GM21737 (cell line): ENCODE measurements around the gene OR2L8.

Experiments used
- ATAC-seq: cut with Tn5 transposase; IDR thresholded peaks from one replicate; pipeline ENCODE4 v1.9.1; 2021; ENCODE audit warnings: mild to moderate bottlenecking, moderate library complexity; ENCODE audit not compliant: unreplicated experiment

OR2L8 gene, protein sequence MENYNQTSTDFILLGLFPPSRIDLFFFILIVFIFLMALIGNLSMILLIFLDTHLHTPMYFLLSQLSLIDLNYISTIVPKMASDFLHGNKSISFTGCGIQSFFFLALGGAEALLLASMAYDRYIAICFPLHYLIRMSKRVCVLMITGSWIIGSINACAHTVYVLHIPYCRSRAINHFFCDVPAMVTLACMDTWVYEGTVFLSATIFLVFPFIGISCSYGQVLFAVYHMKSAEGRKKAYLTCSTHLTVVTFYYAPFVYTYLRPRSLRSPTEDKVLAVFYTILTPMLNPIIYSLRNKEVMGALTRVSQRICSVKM

DNA sequence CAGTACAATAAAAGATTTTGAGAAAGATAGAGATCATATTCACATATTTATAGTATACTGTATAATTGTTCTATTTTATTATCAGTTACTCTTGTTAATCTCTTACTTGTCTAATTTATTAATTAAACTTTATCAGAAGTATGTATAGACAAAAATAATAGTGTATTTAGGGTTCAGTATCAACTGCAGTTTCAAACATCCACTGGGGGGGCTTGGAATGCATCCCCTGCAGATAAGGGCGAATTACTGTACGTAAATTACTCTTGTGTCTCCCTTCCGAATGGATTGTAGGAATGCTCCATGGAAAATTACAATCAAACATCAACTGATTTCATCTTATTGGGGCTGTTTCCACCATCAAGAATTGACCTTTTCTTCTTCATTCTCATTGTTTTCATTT lies at the start of gene OR2L8:
TSS of gene OR2L8 (plus strand) at position 301 of the 400 bp plus-strand sequence. CDS start at position 301, 0 bp downstream.
- ATAC-seq: no peak

DNA sequence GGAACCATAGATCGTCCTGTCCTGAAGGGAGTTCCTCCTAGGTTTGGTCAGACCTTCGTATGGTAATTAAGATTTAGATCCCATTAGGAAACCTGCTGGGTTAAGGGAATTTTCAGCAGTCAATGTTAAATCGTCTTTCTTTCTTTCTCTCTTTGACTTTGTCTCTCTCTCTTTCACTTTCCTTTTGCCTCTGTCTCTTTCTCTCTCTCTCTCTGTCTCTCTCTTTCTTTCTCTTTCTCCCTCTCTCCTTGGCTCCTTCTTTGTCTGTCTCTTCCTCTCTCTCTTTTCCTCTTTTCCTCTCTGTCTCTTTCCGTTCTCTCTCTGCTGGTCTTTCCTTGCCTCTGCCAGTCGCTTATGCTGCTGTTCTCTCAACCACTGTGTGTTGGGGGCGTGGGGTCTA lies 44.5 kb upstream of the OR2L8 start:
- no peak for ATAC-seq

DNA sequence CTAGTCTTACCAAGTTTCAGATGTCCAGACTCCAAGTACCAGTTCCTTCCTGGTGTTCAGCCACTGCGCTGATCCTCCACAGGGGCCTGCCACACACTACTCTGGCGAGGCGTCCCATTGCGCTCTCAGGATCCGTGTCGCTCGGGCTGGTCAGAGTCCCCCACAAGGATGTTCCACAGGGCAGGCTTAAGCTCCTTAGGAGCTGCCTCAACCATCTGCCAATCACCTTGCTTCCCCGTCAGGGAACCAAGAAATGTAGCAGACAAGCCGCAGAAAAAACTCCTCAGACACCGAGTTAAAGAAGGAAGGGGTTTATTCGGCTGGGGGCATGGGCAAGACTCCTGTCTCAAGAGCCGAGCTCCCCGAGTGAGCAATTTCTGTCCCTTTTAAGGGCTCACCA lies 43.5 kb upstream of the OR2L8 start:
- no peak for ATAC-seq

DNA sequence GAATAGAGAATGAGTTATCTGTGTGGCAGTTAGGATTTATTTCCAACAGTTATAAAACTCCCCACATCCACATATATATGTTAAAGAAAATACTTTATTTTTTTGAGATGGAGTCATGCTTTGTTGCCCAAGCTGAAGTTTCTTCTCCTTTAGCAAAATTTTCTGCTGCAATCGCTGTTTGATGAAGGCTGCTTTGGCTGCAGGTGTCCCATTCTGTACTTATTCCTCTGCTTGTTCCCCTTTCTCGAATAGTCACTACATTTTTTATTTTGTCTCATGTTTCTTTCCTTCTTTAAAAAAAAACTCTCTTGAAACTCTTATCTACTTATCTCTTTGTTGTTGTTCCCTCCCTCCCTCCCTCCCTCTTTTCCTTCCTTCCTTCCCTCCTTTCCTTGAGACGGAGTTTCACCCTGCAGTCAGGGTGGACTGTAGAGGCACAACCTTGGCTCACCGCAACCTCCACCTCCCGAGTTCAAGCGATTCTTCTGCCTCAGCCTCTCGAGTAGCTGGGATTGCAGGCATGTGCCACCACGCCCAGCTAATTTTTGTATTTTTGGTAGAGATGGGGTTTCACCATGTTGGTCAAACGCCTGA lies 42.7 kb upstream of the OR2L8 start:
- ATAC-seq: no peak

DNA sequence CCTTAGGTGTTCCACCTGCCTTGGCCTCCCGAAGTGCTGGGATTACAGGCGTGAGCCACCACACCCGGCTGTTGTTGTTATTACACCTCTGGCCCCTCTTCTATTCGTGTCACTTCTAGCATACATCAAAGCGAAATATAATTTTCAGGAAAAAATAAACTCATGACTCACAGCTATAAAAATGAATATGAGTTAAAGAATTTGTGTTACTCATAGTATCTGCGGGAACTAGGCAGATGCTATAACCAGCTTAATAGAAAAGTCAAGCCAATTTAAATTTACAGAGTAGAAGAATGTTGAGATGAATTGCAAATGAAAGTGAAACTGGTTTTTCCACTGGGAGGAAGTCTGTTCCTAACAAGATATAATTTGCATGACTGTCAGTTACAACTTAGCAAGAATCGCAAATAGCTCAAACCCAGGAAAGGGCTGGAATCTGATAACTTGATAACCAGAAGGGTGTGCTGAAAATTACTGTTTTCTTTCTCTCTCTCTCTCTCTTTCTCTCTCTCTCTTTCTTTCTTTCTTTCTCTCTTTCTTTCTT lies 42.1 kb upstream of the OR2L8 start:
- no peak for ATAC-seq

DNA sequence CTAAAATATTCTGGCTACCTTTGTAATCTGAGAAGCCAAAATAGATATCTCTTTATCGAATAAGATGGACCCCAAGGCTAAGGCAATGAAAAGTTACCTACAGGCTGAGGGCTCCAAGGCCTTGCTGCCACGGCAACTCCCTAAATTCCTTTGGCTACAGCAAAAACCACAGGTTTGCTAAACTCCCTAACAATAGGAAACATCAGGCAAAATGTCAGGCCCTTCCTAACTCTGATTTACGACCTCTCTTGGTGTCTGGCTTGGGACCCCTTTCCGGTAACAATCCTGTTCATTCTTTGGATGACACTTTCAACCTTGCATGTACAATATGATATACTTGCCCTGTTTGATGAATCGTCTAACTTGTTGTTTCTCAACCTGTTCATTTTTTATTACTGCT lies 39.9 kb upstream of the OR2L8 start:
- no peak for ATAC-seq

DNA sequence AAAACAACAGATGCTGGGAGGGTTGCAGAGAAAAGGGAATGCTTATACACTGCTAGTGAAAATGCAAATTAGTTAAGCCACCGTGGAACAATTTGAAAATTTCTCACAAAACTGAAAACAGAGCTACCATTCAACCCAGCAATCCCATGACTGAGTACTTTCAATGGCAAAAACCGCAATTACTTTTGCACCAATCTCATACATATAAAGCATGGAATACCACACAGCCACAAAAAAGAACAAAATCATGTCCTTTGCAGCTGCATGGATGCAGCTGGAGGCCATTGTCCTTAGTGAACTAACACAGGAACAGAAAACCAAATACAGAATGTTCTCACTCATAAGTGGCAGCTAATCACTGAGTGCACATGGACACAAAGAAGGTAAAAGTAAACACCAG lies 34.9 kb upstream of the OR2L8 start:
- no peak for ATAC-seq

DNA sequence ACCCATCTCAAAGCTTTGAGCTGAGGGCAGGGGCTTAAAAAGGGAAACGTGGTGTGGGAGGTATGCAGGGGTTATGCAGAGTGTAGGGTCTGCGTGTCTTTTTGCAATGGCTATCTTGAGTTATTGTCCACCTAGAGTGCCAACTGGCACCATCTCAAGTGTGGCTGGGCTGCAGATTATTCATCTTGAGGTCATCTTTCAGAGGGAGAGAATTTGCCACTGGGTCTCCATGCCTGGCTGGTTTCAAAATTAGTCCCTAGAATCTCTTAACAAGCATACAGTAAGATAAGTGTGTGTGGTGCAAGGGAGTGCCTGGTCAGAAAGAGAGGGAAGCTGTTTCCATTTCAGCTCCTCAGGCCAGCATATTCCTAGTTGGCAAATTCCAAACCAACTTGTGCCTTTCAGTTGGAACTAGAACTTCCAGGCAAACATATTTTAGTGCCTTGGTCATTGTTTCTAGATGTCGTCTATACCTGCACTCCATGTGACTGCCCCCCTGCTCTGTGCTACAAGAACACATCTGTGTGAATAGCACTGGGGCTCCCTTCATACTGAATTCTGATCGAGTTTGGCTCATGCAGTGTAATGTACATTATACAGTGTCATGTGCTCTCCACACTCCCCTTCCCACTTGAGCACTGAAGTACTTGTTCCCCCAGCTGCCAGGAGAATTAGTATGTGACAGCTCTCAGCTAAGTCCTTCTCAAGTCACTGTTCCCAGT lies 33.6 kb upstream of the OR2L8 start:
- ATAC-seq: no peak

DNA sequence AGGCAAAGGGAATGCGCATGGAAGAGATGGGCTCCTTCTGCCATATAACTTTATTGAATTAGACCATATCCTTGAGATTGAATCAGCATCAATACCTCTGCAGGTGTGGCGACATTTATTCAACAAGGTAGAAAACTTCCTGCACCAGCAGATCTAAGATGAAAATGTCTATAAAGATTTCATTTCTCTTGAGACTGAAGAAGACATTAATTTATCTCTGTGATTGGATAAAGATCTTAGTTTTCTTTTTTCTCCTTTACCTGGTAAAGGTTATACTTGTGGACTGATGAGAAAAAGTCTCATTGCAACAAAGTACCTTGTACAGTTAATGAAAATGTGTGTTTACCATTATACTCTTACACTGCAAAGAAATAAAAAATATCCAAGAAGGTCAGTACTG lies 28.7 kb upstream of the OR2L8 start, which contains the start of gene OR2T8:
TSS of gene OR2T8 (plus strand) at position 301 of the 400 bp plus-strand sequence. CDS start 766 bp downstream, outside the sequence.
- no peak for ATAC-seq

DNA sequence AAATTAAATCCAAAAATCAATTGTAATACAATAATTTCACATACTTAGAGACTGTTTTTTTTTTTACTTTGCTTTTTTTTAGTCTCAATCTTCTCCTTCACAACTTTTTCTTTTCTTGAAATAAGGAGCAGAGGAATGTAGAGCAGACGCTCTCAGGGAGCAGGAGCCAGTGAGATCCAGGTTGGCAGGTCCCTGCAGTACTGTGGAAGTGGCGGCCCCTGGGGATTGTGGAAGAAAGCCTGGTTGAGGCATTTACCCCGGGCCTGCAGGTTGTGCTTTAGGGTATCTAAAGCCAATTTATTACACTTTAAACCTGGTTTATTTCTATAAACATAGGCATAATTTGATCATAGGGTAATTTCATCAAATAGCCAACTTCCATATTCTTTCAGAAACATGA lies 24.7 kb upstream of the OR2L8 start:
- ATAC-seq: no peak

DNA sequence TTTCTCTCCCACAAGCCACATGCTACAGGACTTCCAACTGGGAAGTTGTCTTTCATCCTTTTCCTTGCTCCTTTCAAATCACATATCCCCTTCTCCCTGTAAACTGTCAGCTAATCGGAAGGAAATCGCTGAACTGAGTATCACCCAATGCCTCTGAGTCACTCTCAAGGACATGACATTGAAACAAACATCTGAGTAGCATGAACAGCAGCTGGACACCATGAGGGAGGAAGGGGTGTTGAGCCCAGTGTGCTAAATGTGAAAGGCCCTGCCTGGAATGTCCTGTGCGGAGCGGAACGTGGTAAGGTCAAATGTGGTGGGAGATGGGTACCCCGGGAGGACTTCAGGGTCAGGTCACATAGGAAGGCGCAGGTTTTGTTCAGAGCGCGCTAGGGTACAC lies 23.8 kb upstream of the OR2L8 start, which contains the start of gene OR2AJ1:
TSS of gene OR2AJ1 (plus strand) at position 22 of the 400 bp plus-strand sequence. CDS start 8,880 bp downstream, outside the sequence.
- no peak for ATAC-seq

DNA sequence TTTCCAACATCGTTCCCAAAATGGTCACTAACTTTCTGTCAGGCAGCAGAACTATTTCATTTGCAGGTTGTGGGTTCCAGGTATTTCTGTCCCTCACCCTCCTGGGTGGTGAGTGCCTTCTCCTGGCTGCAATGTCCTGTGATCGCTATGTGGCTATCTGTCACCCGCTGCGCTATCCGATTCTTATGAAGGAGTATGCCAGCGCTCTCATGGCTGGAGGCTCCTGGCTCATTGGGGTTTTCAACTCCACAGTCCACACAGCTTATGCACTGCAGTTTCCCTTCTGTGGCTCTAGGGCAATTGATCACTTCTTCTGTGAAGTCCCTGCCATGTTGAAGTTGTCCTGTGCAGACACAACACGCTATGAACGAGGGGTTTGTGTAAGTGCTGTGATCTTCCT lies 14.7 kb upstream of the OR2L8 start:
- ATAC-seq: no peak

DNA sequence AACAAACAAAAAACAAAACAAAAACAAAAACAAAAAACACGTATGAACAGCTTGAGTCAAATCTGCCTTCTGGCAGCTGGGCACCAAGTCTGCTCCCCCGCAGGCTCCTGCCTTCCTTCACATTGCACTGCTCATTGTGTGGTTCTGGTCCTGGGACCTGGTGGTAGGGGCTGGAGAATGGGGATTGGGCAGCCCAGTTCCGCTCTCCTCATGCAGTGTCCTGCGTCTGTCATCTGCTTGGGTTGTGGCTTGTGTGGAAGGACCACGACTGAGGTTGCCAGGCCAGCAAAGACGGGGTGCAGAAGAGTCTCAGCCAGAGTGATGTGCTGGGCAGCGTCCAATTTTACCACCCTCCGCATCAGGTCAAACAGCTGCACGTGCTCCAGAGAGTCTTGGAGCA lies 12.9 kb upstream of the OR2L8 start:
- ATAC-seq: no peak

DNA sequence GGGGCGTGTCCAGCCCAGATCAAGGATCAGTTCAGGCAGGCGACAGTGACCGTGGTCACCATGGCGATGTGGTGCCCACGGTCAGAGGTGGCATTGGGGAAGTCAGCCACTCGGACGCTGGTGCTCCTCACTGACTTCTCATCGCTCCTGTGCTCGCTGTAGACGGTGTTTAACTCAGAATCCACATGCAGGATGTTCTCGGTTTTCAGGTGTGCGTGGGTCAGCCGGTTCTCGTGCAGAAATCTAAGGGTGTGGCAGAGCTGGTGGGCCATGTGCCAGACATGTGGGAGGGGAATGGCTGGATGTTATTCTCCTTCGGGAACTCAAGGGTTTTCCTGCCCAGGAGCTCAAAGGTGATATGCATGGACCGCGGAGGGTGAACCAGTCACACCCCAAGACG lies 12.2 kb upstream of the OR2L8 start:
- ATAC-seq: no peak

DNA sequence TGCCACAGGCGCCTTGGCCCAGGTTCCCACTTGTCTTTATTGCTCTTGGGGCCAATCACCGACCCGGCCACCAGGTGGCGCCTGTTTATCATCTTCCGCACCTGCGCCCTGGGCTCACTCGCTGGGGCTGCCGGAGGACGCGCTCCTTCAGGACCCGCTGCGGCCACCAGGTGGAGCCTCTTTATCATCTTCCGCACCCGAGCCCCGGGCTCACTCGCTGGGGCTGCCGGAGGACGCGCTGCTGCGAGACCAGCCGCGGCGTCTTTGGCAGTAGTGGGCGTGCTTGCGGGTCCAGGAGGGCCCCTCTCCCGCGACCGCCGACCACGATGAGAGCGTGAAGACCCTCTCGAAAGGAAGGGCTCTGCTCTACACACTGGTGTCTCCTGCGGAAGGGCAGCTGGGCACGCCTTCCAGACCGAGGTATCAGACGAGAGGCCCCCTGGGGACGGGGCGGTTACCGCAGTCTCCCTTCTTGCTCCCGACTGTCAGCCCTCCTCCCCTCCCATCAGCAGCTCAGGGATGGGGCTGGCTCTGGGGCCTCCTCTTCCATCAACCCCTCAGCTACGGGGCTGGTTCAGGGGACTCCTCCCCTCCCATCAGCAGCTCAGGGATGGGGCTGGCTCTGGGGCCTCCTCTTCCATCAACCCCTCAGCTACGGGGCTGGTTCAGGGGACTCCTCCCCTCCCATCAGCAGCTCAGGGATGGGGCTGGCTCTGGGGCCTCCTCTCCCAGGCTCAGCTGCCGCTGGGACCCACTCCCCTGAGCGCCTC lies 11.5 kb upstream of the OR2L8 start:
- peak; percentile 100 for ATAC-seq

DNA sequence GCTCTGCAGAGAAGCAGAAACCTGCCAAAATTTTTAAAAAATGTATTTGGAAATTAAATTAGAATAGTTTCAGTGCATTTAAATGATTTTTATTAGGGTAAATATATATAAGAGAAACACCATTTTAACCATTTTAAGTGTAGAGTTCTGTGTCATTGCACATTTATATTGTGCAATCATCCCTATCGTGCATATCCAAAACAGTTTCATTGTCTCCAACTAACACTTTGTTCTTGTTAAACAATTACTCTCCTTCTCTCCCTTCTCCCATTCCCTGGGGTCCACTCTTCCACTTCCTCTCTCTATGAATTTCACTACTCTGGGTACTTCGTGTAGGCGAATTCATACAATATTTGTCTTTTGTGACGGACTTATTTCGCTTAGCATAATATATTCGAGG lies 6.0 kb upstream of the OR2L8 start:
- ATAC-seq: no peak

DNA sequence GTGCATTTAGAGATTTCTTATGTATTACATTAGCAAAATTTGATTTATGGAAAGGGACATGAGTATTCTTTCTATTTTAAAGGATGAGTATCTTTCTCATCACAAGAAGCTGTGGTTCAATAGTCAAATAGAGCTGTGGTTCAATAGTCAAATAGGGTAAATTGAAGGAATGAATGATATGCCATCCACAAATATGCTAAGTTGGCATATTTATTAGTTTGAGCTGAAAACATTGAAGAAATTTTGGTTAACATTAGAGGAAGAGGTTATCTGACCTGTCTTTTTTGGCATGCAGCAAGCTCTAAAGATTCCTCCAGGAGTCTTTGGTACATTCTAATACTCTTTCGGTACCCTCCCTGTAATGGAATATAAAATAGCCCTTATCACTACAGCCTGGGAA lies 4.8 kb downstream of the OR2L8 start:
- no peak for ATAC-seq

DNA sequence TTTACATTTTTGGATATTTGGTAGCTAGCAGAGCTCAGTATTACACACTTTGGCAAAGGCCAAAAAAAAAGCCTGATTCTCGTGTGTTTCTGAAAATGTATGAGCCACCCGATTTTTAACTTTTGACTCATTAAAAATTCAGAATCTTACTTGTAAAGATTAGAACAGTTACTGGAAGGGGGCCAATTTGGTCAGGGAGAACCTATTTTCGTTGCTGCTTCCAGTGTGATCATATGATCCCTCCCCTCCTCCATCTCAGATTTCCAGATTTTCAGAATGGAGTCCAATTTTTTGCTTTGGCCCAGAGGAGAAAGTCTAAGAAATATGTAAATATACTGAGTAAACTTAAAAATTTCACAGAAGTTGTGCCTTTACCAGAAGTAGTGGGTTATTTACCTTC lies 13.1 kb downstream of the OR2L8 start:
- no peak for ATAC-seq

DNA sequence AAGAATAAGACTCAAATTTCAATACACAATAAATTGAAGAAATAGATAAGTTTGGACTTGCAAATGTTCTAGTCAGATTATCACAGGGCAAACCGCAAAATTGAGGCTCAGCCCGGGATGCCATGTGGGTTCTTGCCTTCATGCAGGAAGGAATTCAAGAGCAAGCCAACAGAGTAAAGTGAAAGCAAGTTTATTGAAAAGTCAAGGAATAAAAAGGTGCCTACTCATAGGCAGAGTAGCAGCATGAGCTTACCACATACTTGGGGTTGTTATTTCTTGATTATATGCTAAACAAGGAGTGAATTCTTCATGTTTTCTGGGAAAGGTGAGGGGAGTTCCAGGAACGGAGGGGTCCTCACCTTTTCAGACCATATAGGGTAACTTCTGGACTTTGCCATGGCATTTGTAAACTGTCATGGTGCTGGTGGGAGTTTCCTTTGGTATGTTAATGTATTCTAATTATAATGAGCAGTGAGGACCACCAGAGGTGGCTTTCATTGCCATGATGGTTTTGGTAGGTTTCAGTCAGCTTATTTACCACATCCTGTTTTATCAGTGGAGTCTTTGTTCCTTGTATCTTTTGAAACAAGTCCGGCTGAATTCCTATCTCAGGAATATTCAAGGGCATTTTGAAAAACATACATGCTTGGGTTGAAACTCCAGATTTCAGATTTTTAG lies 14.4 kb downstream of the OR2L8 start:
- ATAC-seq: no peak

DNA sequence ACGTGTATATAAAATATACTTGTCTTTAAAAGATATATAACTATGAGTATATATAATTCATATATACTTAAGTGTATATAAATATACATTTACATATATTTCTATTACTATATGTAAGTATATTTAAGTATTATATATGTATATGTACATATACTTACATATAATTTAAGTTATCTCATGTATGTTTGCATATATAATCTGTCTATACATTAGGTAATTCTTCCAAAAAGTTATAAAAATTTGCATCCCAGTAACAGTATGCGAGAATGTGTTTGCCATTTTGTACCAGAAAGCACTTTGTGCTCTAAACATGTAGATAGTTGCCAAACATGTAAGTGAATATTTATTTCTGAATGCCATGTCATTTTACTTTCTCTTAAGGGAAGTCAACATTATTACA lies 16.3 kb downstream of the OR2L8 start, which contains the start of gene OR2AK2:
TSS of gene OR2AK2 (plus strand) at position 301 of the 400 bp plus-strand sequence. CDS start 144 bp downstream, outside the sequence.
- no peak for ATAC-seq
